Sigmoid colon (tissue), 7 donors: ENCODE measurements around the gene LMNTD2. TPM values are rescaled to one million over a fixed set of nuclear protein-coding genes. Genes with fewer than 3 reads are reported as not detected.

ENCODE experiments used
- DNase-seq: peaks from one replicate; pipeline ENCODE4 v3.0.0-alpha.2; 2019
- H3K27ac ChIP-seq, 4 donors: fragments of 200-600 bp; sonication (generic); one replicate each; pipeline ENCODE4 v1.5.1; 2016 to 2019; ENCODE audit warnings: mild to moderate bottlenecking in 1 of 4
- H3K27me3 ChIP-seq, 3 donors: fragments of 200-600 bp; sonication (generic); one replicate each; pipeline ENCODE4 v1.5.1; 2019; ENCODE audit warnings: mild to moderate bottlenecking in 1 of 3
- H3K36me3 ChIP-seq, 4 donors: fragments of 200-600 bp; sonication (generic); one replicate each; pipeline ENCODE4 v1.5.1; 2016 to 2019
- H3K4me1 ChIP-seq, 4 donors: fragments of 200-600 bp; sonication (generic); one replicate each; pipeline ENCODE4 v1.5.1; 2017 to 2019
- H3K4me3 ChIP-seq, 4 donors: fragments of 200-600 bp; sonication (generic); one replicate each; pipeline ENCODE4 v1.5.1; 2017 to 2019; ENCODE audit warnings: mild to moderate bottlenecking in 2 of 4, moderate library complexity in 1 of 4
- H3K9me3 ChIP-seq, 4 donors: fragments of 200-600 bp in 3 of 4; sonication (generic) in 3 of 4; one replicate each; pipeline versions ENCODE4 v1.5.1 to v1.6.1; 2013 to 2019
- CTCF ChIP-seq, 4 experiments: fragments of 450-650 bp in 3 of 4; fragments of 200-600 bp in 1 of 4; IDR thresholded peaks; one replicate each; pipeline ENCODE4 v1.5.1; 2016 to 2019; ENCODE audit warnings: antibody characterized with exemption in 4 of 4, mild to moderate bottlenecking in 3 of 4, moderate library complexity in 2 of 4
- EP300 ChIP-seq, 4 donors: sonication (generic); formaldehyde crosslinking; IDR thresholded peaks; one replicate each; pipeline ENCODE4 v1.6.1; 2017; ENCODE audit warnings: antibody characterized with exemption in 4 of 4
- POLR2A ChIP-seq, 2 donors: fragments of 450-650 bp; IDR thresholded peaks; one replicate each; pipeline ENCODE4 v1.6.1; 2016; ENCODE audit warnings: antibody characterized with exemption in 2 of 2, mild to moderate bottlenecking in 2 of 2, moderate library complexity in 2 of 2
- POLR2AphosphoS5 ChIP-seq, 4 donors: sonication (generic); formaldehyde crosslinking; IDR thresholded peaks; one replicate each; pipeline ENCODE4 v1.6.1; 2017; ENCODE audit warnings: antibody characterized with exemption in 4 of 4
- WGBS, 2 donors: extraction: QIAGEN DNeasy Blood & Tissue Kit; methylation state at CpG; one replicate each; pipeline ENCODE4 v1.1.7; 2013; 5-methylcytosine and 5-hydroxymethylcytosine counted together
- intact Hi-C: fragments of 100-400 bp; cut with DNase I; formaldehyde crosslinking; loops from one replicate; pipeline ENCODE4 v1.15.1; 2023
- polyA plus RNA-seq, 3 donors: library from polyadenylated mRNA; stranded (reverse); fragments of 200-250 nt; gene quantifications; one replicate each; pipeline ENCODE4 v1.2.3, GENCODE V29; 2013
- total RNA-seq, 4 donors: library from RNA; depleted of rRNA; stranded (reverse); fragments of >200 nt; gene quantifications; one replicate each; pipeline ENCODE4 v1.1.0, GENCODE V29; 2016
- donor health status: healthy with polysubstance abuse.
- donor health status: Bipolar disorder and iron deficiency.
- donor health status: healthy.

Gene LMNTD2
- total and polyA plus RNA-seq, 7 donors: 0.66 to 6.3 (median 1.3) TPM; not detected in 1

GRCh38 chr11:581752-582151 lies 21.2 kb upstream of the LMNTD2 start:
- Histone ChIP-seq H3K4me3 (no peak overlapping the region), H3K9me3 (no peaks in the 10 kb centered on the region), H3K27me3 (no peaks in the 10 kb centered on the region), H3K36me3 (peaks cover 0 to 47% (median 26%) of the 10 kb centered on the region in 4 donors), H3K4me1 (peaks cover 0 to 39% (median 38%) of the 10 kb centered on the region in 4 donors), H3K27ac (no peak overlapping the region)
- TF ChIP-seq POLR2A (IDR thresholded peaks at IDR 0.05): no peak
- TF ChIP-seq CTCF (IDR thresholded peaks at IDR 0.05): no peak
- no peak for TF ChIP-seq POLR2AphosphoS5 (IDR thresholded peaks at IDR 0.05)
- TF ChIP-seq EP300 (IDR thresholded peaks at IDR 0.05): no peak
- no peak for DNase-seq
- intact Hi-C loops: no loop called here
- WGBS, 2 donors: 86 to 90% methylated on average over 17 of the region's 17 CpGs

GRCh38 chr11:581342-581741 lies 20.8 kb upstream of the LMNTD2 start:
- Histone ChIP-seq H3K4me3 (no peak overlapping the region), H3K9me3 (no peaks in the 10 kb centered on the region), H3K27ac (no peak overlapping the region), H3K36me3 (peaks cover 0 to 43% (median 21%) of the 10 kb centered on the region in 4 donors), H3K4me1 (peaks cover 0 to 39% (median 38%) of the 10 kb centered on the region in 4 donors), H3K27me3 (no peaks in the 10 kb centered on the region)
- intact Hi-C loops: no loop called here
- no peak for TF ChIP-seq EP300 (IDR thresholded peaks at IDR 0.05)
- TF ChIP-seq POLR2AphosphoS5 (IDR thresholded peaks at IDR 0.05): no peak
- TF ChIP-seq CTCF (IDR thresholded peaks at IDR 0.05): no peak
- TF ChIP-seq POLR2A (IDR thresholded peaks at IDR 0.05): no peak
- 86 to 91% methylated on average over 14 of the region's 14 CpGs for WGBS, 2 donors
- no peak for DNase-seq

GRCh38 chr11:579830-580601 lies 19.5 kb upstream of the LMNTD2 start:
- 84 to 90% methylated on average over 20 of the region's 20 CpGs for WGBS, 2 donors
- TF ChIP-seq POLR2A (IDR thresholded peaks at IDR 0.05): no peak
- no peak for TF ChIP-seq EP300 (IDR thresholded peaks at IDR 0.05)
- no peak for TF ChIP-seq POLR2AphosphoS5 (IDR thresholded peaks at IDR 0.05)
- TF ChIP-seq CTCF (IDR thresholded peaks at IDR 0.05): no peak
- H3K4me3 ChIP-seq: no peak overlapping the region
- DNase-seq: no peak
- H3K27me3 ChIP-seq: peaks cover 0 to 4% (median under 1%) of the 10 kb centered on the region in 3 donors
- H3K4me1 ChIP-seq: peaks cover 0 to 45% (median 44%) of the 10 kb centered on the region in 4 donors
- no peak overlapping the region for H3K27ac ChIP-seq
- no peaks in the 10 kb centered on the region for H3K9me3 ChIP-seq
- peaks cover 0 to 37% (median 19%) of the 10 kb centered on the region in 4 donors for H3K36me3 ChIP-seq
- intact Hi-C loops: loop anchor here (5.0 kb wide), 2 partner anchors 37 to 117 kb away; partner anchors contain the start of genes DEAF1, IRF7 and TMEM80

GRCh38 chr11:578276-579035 lies 17.9 kb upstream of the LMNTD2 start:
- peaks cover 0 to 56% (median 51%) of the 10 kb centered on the region in 4 donors for H3K4me1 ChIP-seq
- no peak overlapping the region for H3K4me3 ChIP-seq
- intact Hi-C loops: loop anchor here (5.0 kb wide), 2 partner anchors 39 to 119 kb away; partner anchors contain the start of genes DEAF1, IRF7 and TMEM80

More at GRCh38 chr11:578276-579035, 17.9 kb upstream of the LMNTD2 start:
- Histone ChIP-seq H3K9me3 (no peaks in the 10 kb centered on the region), H3K36me3 (peaks cover 0 to 21% (median 9%) of the 10 kb centered on the region in 4 donors), H3K27me3 (peaks cover 0 to 12% (median 6%) of the 10 kb centered on the region in 3 donors), H3K27ac (no peak overlapping the region)
- DNase-seq: no peak
- TF ChIP-seq CTCF (IDR thresholded peaks at IDR 0.05): no peak
- TF ChIP-seq POLR2A (IDR thresholded peaks at IDR 0.05): no peak
- TF ChIP-seq POLR2AphosphoS5 (IDR thresholded peaks at IDR 0.05): no peak
- TF ChIP-seq EP300 (IDR thresholded peaks at IDR 0.05): no peak
- WGBS, 2 donors: 53 to 70% methylated on average over 21 of the region's 21 CpGs
